ENCODE results near the gene CLCN5.

CLCN5 gene

DNA sequence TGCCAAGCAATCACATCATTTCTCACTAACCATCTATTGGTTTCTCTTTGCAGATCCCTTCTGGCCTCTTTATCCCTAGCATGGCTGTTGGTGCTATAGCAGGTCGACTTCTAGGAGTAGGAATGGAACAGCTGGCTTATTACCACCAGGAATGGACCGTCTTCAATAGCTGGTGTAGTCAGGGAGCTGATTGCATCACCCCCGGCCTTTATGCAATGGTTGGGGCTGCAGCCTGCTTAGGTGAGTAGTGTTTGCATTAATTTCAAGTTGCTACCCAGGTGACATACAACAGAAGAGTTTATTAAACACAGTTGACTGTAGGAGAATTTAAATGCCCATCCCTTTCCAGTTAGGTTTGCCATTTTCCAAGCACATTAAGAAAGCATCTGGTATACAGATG is 166.2 kb downstream of the CLCN5 start:
- no peak for DNase-seq (ENCODE audit: low spot score)

- DNase-seq (ENCODE audit: low spot score), result no peak
These were observed 171.2 kb downstream of the CLCN5 start for GRCh38 chrX:50093625-50094024.

DNA sequence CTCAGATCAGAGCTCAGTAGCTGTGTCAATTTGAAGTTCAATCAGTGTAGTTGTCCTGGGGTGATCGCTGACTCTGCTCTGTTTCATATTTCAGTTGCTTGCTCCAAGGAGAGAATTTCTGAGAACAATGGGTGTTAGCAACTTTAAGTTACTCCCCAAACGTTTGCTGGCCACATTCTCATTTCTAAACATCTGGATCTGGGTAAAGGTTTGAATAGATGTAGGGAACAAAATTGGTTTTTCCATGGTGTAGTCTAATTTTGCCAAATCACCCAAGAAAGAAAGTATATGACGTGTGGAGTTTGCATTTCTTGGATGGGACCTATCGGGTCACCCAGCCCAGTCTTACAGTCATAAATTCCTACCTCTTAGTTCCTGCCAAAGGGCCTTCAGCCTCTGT is 174.7 kb downstream of the CLCN5 start:
- no peak for DNase-seq (ENCODE audit: low spot score)

GRCh38 chrX:50098241-50098640 is 175.8 kb downstream of the CLCN5 start:
- no peak for DNase-seq (ENCODE audit: low spot score)

DNA sequence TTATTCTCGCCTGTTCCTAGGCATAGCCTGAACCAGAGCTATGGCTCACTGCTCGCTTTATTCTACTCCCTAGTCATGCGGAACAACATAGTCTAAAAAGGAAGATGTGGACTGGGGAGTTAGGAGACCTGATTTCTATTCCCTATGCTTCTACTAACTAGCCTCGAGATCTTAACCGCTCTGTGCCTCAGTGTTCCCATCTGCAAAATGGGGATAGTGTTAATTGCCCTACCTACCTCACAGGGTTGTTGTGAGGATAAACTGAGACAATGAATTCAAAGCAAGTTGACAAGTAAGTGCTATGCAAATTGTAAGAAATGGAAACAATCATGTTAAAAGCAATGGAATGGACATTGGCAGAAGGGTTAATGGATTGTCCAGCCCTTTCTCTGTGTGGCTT is 176.4 kb downstream of the CLCN5 start:
- DNase-seq (ENCODE audit: low spot score), result no peak

- DNase-seq (ENCODE audit: low spot score), result no peak
These were observed 176.9 kb downstream of the CLCN5 start for GRCh38 chrX:50099331-50099730.

GRCh38 chrX:50100188-50100587 is 177.8 kb downstream of the CLCN5 start:
- peak; percentile 14 for DNase-seq (ENCODE audit: low spot score)

GRCh38 chrX:50103176-50103575 is 180.8 kb downstream of the CLCN5 start:
- DNase-seq (ENCODE audit: low spot score), result no peak

- no peak for DNase-seq (ENCODE audit: low spot score)
These were observed 181.6 kb downstream of the CLCN5 start for GRCh38 chrX:50103866-50104566.

DNA sequence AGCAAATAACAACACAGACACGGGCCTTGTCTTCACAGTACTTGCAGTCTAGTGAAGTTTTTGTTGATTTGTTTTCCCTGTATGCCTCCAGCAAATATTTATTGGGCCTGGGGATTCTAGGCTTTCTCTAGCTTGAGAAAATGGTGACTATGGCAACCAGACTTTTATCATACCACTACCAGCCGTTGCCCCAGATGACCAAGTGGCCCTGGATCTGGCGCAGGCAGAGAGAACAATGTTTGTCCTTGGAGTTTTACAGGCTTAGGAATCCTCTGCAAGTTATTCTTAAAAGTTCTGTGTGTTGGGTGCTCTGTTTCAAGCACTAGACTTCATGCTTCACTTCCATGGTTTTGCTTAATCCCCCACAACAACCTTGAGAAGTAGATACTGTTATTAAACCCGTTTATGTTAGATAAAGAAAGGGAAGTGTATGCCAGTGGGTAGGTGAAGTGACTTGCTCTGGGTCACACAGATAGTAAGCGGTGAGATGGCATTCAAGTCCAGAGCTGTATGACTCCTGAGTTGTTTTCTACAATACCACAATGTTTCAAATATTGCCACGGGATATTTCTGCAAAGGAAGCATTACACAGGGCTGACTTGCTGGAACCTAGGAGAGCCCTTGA is 183.8 kb downstream of the CLCN5 start:
- DNase-seq (ENCODE audit: low spot score), result no peak

DNA sequence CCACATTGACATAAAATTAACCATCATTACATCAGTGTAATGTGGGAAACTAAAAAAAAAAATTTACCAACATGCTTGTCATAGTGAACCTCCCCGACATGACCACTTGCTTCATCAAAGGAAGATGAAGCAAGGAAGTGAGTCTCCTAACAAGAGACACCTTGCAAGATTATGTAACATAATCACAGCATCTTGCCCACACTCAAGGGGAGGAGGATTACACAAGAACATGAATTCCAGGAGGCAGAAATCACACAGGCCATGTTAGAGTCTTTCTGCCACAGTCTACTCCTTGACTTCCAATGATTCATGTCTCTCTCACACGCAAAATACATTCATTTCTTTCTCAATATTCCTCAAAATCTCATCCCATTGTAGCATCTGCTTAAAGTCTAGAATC is 185.1 kb downstream of the CLCN5 start:
- DNase-seq (ENCODE audit: low spot score), result no peak

GRCh38 chrX:50108264-50108663 is 185.9 kb downstream of the CLCN5 start:
- DNase-seq (ENCODE audit: low spot score), result no peak

DNA sequence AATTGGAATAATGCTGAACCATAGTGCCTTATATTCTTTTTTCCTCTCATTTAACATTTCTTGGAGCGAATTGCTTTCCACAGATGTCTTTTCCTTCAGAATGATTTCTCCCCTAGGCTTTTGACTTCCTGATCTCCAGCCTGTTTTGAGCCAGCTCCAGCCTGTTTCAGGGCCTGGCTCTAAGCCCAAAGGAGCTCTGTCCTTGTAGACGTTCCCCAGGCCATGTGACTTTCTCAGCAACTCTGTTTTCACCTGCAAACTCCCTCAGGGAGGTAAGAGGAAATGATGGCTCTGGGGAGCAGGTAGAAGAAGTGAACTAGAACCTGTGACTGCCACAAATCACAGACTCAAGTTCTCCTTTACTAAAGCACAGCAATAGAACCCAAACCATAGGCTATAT is 189.3 kb downstream of the CLCN5 start:
- DNase-seq (ENCODE audit: low spot score), result no peak

DNA sequence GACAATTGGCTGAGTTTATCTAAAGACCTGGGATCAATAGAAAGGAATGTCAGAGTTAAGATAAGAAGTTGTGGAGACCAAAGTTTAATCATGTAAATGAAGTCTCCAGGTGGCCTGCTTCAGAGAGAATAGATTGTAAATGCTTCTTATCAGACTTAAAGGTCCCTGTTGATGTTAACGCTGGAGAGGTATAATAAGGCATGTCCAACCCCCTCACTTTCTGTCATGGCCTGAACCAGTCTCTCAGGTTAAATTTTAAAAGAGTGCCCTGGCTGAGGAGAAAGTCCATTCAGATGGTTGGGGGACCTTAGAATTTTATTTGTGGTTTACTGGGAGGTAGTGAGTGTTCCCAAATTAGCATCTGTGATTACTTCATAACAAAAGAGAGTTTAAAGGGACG is 191.7 kb downstream of the CLCN5 start:
- DNase-seq (ENCODE audit: low spot score), result no peak

GRCh38 chrX:50115973-50116372 is 193.6 kb downstream of the CLCN5 start:
- no peak for DNase-seq (ENCODE audit: low spot score)

DNA sequence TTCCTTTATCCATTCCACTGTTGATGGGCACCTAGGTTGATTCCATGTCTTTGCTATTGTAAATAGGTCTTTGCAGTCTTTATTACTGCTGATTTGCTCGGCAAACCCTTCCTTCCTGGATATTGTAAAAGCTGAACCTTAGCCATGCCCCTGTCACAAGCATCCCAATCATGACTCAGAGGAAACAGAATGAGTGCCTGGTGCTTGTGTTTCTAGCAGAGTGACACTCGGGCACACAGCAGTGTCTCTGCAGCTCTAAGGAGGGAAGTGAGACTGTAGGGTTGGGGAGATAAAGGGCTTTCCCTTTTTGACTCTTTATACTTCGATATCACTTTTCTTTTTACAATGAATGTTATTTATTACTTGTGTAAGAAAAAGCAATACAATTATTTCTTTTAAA is 195.1 kb downstream of the CLCN5 start:
- peak; percentile 30 for DNase-seq (ENCODE audit: low spot score)

GRCh38 chrX:50125480-50125879 is 203.1 kb downstream of the CLCN5 start:
- DNase-seq (ENCODE audit: low spot score), result no peak

DNA sequence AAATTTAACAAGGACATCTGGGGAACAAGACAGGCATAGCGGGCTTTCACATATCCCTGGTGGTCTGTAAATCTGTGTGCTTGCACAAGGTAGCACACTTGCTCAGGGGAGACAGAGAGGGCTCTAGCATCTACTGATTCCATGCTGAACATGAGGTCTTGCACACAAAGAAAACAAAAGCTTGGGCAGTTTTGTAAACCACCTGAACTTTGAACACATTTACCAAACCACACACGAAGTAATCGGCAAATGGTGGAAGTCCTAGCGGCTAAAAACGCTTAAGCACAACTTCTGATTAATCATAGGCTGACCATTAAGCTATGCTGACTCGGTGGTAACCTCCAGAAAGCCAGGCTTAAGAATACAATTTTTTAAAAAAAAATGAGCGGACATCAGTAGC is 225.6 kb downstream of the CLCN5 start:
- DNase-seq (ENCODE audit: low spot score), result no peak
